ENCODE measurements around the gene KDM7A.
"Not testable (repeated sequence)": the region's sequence is repeated elsewhere in the genome, so short reads cannot be mapped to it uniquely, and the experiment has no call there.

KDM7A gene, protein sequence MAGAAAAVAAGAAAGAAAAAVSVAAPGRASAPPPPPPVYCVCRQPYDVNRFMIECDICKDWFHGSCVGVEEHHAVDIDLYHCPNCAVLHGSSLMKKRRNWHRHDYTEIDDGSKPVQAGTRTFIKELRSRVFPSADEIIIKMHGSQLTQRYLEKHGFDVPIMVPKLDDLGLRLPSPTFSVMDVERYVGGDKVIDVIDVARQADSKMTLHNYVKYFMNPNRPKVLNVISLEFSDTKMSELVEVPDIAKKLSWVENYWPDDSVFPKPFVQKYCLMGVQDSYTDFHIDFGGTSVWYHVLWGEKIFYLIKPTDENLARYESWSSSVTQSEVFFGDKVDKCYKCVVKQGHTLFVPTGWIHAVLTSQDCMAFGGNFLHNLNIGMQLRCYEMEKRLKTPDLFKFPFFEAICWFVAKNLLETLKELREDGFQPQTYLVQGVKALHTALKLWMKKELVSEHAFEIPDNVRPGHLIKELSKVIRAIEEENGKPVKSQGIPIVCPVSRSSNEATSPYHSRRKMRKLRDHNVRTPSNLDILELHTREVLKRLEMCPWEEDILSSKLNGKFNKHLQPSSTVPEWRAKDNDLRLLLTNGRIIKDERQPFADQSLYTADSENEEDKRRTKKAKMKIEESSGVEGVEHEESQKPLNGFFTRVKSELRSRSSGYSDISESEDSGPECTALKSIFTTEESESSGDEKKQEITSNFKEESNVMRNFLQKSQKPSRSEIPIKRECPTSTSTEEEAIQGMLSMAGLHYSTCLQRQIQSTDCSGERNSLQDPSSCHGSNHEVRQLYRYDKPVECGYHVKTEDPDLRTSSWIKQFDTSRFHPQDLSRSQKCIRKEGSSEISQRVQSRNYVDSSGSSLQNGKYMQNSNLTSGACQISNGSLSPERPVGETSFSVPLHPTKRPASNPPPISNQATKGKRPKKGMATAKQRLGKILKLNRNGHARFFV

DNA sequence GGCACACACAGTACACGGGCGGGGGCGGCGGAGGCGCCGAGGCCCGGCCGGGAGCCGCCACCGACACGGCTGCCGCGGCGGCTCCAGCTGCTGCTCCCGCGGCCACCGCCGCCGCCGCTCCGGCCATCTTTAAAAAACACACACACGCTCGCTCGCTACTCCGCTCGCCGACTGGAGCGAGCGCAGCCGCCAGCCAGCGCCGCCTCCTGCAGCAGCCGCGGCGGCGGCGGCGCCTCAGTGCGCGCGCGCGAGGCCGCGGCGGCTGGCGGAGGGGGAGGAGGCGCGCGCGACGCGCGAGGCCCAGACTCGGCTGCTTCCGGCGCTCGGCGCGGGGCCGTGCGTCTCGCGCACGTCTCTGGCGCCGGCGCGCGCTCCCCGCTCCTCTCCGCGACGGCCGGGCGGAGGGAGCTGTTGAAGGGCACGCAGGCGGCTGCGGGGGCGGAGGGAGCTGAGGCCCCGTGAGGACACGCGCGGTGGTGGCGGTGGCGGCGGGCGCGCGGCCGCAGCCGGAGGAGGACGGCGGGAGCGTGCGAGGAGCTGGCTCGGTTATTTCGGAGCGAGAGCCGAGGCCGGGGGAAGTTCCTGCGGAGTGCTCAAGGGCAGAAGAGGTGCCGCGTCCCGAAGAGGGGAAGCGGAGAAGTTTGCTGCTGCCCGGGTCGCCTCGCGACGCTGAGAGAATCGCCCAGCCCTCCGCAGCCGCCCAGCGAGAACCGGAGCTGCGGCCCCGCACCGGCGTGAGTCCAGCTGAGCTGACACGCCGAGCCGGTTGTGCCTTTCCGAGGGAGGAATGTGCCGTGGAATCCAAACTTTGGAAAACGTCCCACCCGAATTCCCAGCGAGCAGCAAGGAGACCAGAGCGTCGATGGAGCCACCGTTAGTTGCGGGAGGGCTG is at the start of gene KDM7A:
Gene KDM7A, minus strand, starts transcription at position 173 of the 892 bp plus-strand sequence. Its CDS starts 46 bp downstream, at position 127.
- DNase-seq: peak; percentile 86

GRCh38 chr7:140225562-140226249 is 48.9 kb upstream of the KDM7A start:
- no peak for DNase-seq

- no peak for DNase-seq
These were observed 46.9 kb upstream of the KDM7A start for GRCh38 chr7:140223515-140224221.

DNA sequence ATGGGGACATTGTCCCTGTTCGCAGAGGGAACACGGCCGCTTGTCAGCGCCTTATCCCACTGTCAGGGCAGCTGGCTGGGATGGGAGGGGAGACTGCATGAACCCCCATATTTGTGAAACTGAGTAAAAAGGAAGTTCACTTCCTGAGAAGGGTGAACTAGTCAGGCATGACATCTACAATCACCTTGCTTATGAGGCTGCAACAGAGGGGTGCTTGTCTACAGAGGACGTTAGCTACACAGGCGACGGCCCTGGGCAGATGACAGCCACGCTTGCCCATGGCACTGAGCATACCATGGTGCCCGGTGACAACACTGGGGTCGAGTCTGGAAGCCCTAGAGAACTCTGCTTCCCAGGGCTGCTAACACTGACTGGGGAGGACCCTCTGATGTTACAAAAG is 46.0 kb upstream of the KDM7A start:
- DNase-seq: no peak

GRCh38 chr7:140219672-140220524 is 43.1 kb upstream of the KDM7A start:
- DNase-seq: no peak

DNA sequence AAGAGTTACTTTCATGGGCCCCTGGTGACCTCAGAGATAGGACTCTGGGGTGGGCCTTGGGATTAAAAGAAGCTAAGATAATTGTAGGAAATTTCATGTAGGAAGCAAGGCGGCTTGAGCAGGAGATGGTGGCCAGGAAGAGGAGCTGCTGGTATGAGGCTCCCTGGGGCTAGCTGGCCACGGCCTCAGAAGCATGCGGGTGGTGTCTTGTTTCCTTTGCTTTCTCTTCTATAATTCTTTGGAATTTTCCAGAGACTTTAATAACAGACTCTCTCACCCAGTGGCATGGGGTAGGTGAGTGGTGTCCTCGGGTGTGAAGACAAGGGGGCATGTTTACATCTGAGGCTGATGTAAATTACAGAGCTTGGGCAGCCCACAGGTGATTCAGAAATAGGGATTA is 41.9 kb upstream of the KDM7A start:
- no peak for DNase-seq

DNA sequence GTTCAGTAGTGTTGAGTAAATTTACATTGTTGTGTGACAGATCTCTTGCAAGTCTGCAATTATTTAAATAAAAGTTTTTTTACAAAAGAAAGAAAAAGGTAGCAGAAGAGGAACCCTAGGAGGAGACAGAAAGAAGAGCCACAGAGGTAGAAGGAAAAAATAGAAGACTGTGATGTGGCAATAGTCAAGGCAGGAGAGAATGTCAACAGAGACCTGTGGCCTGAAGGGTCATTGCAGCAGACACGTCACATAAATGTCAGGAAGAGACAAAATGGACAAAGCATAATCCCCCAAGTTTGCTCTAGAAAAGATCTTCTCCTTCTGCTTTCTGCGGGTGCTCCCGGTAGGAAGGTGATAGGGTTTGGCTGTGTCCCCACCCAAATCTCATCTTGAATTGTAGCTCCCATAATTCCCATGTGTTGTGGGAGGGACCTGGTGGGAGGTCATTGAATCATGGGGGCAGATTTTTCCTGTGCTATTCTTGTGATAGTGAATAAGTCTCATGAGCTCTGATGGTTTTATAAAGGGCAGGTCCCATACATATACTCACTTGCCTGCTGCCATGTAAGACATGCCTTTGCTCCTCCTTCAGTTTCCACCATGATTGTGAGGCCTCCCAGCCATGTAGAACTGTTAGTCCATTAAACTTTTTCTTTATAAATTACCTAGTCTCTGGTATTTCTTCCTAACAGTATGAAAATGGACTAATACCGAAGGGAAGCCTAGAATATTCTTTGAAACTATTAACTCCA is 41.1 kb upstream of the KDM7A start:
- no peak for DNase-seq

GRCh38 chr7:140215281-140215680 is 38.5 kb upstream of the KDM7A start:
- DNase-seq: no peak

GRCh38 chr7:140214075-140214684 is 37.4 kb upstream of the KDM7A start:
- no peak for DNase-seq

- DNase-seq: no peak
These were observed 36.9 kb upstream of the KDM7A start for GRCh38 chr7:140213684-140214074.

- no peak for DNase-seq
These were observed 35.5 kb upstream of the KDM7A start for GRCh38 chr7:140212100-140212881.

DNA sequence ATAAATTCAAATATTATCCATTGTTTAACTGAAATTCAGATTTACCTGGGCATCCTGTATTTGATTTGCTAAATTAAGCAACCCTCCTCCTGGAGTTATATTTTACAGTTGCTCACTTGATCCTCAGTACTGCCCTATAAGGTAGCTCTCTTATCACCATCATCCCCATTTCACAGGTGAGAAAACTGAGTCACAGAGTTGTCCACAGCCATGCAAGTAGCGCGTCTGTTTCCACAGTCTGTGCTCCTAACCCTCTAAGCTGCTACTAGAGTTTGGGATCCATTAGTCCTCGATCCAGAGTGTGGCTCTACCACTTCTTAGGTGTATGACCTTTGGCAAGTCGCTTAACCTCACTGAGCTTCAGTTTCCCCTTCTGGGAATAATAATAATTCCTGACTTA is 34.9 kb upstream of the KDM7A start:
- no peak for DNase-seq

GRCh38 chr7:140209866-140210609 is 33.3 kb upstream of the KDM7A start:
- no peak for DNase-seq

- DNase-seq: no peak
These were observed 30.0 kb upstream of the KDM7A start for GRCh38 chr7:140206616-140207389.

DNA sequence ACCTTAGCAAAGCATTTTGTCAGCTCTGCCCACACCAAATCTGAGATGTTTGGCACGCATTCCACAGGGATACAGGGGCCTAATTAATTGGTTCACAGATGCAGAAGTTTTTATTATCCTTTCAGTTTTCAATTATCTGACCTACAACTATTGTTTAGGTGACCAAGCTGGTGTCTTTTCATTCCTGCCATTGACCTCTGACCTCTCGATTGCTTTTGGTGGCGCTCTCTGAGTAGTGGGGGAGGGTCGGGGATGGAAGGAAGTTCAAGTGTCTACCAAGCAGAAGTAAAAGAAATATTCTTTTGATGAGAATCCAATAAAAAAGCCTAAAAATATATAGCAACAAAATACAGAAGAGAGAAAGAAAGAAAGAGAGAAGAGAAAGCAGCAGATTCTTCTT is 28.8 kb upstream of the KDM7A start:
- DNase-seq: no peak

DNA sequence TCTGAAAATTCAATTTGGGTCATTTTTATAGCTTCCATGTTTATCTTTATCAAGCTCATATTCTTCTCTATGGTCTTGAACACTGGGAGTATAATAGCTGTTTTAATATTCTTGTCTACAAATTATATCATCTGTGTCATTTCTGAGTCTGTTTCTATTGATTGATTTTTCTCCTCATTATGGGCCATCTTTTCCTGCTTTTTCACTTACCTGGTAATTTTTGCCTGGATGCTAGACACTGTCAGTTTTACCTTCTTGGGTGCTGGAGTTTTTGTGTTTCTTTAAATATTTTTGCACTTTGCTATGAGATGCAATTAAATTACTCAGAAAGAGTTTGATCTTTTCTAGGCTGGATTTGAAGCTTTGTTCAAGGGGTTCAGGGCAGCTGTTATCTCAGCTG is 26.8 kb upstream of the KDM7A start:
- DNase-seq: no peak

DNA sequence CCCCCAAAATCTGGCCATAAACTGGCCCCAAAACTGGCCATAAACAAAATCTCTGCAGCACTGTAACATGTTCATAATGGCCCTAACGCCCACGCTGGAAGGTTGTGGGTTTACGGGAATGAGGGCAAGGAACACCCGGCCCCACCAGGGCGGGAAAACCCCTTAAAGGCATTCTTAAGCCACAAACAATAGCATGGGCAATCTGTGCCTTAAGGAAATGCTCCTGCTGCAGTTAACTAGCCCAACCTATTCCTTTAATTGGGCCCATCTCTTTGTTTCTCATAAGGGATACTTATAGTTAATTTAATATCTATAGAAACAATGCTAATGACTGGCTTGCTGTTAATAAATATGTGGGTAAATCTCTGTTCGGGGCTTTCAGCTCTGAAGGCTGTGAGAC is 26.2 kb upstream of the KDM7A start:
- DNase-seq: not testable (repeated sequence)
